HG03432 (cell line): ENCODE measurements around the gene KLHL10.
"Not testable (repeated sequence)": the region's sequence is repeated elsewhere in the genome, so short reads cannot be mapped to it uniquely, and the experiment has no call there.

Experiments used
- ATAC-seq: cut with Tn5 transposase; IDR thresholded peaks from one replicate; pipeline ENCODE4 v1.9.1; 2021; ENCODE audit warnings: mild to moderate bottlenecking, moderate library complexity; ENCODE audit not compliant: unreplicated experiment

The KLHL10 gene

GRCh38 chr17:41849251-41849990, 11.8 kb downstream of the KLHL10 start:
- no peak for ATAC-seq

- not testable (repeated sequence) for ATAC-seq
Measured at GRCh38 chr17:41851382-41851781, 13.8 kb downstream of the KLHL10 start.

- no peak for ATAC-seq
Measured at GRCh38 chr17:41860254-41860931, 22.8 kb downstream of the KLHL10 start.

- no peak for ATAC-seq
Measured at GRCh38 chr17:41863074-41863848, 25.6 kb downstream of the KLHL10 start.

- no peak for ATAC-seq
Measured at GRCh38 chr17:41864498-41864835, 26.8 kb downstream of the KLHL10 start.

- ATAC-seq, result peak; percentile 87
Measured at GRCh38 chr17:41864836-41865595, 27.4 kb downstream of the KLHL10 start, which contains the start of gene KLHL11. Gene KLHL11, minus strand, starts transcription at chr17:41865423. Its CDS starts 53 bp downstream, at chr17:41865370.

- ATAC-seq, result no peak
Measured at GRCh38 chr17:41865596-41865893, 27.9 kb downstream of the KLHL10 start.

GRCh38 chr17:41868568-41868967, 30.9 kb downstream of the KLHL10 start:
- ATAC-seq, result no peak

GRCh38 chr17:41869426-41869825, 31.8 kb downstream of the KLHL10 start:
- ATAC-seq, result no peak

GRCh38 chr17:41870097-41870496, 32.5 kb downstream of the KLHL10 start:
- no peak for ATAC-seq

- ATAC-seq, result no peak
Measured at GRCh38 chr17:41870627-41871026, 33.0 kb downstream of the KLHL10 start.

- no peak for ATAC-seq
Measured at GRCh38 chr17:41871789-41872188, 34.2 kb downstream of the KLHL10 start.

- ATAC-seq, result no peak
Measured at GRCh38 chr17:41873559-41874292, 36.1 kb downstream of the KLHL10 start.

- ATAC-seq, result not testable (repeated sequence)
Measured at GRCh38 chr17:41874293-41874670, 36.7 kb downstream of the KLHL10 start.

- no peak for ATAC-seq
Measured at GRCh38 chr17:41880130-41880529, 42.5 kb downstream of the KLHL10 start.

GRCh38 chr17:41882756-41883155, 45.1 kb downstream of the KLHL10 start:
- ATAC-seq, result no peak

GRCh38 chr17:41885733-41886132, 48.1 kb downstream of the KLHL10 start:
- ATAC-seq, result no peak

GRCh38 chr17:41888332-41888965, 50.8 kb downstream of the KLHL10 start:
- ATAC-seq, result no peak

- ATAC-seq, result no peak
Measured at GRCh38 chr17:41891135-41892020, 53.8 kb downstream of the KLHL10 start.
